Measurements from ENCODE around the gene PNLIPRP1.

PNLIPRP1 gene

GRCh38 chr10:116599991-116600390 lies 9.2 kb downstream of the PNLIPRP1 start:
- no peak for DNase-seq (ENCODE audit: low read depth)

- no peak for DNase-seq (ENCODE audit: low read depth)
Measured at GRCh38 chr10:116602648-116603400, 12.1 kb downstream of the PNLIPRP1 start.

GRCh38 chr10:116606061-116606483 lies 15.3 kb downstream of the PNLIPRP1 start:
- DNase-seq (ENCODE audit: low read depth): no peak

- DNase-seq (ENCODE audit: low read depth): no peak
Measured at GRCh38 chr10:116607336-116607735, 16.6 kb downstream of the PNLIPRP1 start.

- no peak for DNase-seq (ENCODE audit: low read depth)
Measured at GRCh38 chr10:116608686-116609594, 18.2 kb downstream of the PNLIPRP1 start.

- DNase-seq (ENCODE audit: low read depth): no peak
Measured at GRCh38 chr10:116610443-116611152, 19.8 kb downstream of the PNLIPRP1 start.

GRCh38 chr10:116611153-116611545 lies 20.4 kb downstream of the PNLIPRP1 start:
- DNase-seq (ENCODE audit: low read depth): no peak

- no peak for DNase-seq (ENCODE audit: low read depth)
Measured at GRCh38 chr10:116612107-116612769, 21.5 kb downstream of the PNLIPRP1 start.

GRCh38 chr10:116613471-116613870 lies 22.7 kb downstream of the PNLIPRP1 start:
- DNase-seq (ENCODE audit: low read depth): no peak

- no peak for DNase-seq (ENCODE audit: low read depth)
Measured at GRCh38 chr10:116614796-116615195, 24.0 kb downstream of the PNLIPRP1 start.

- DNase-seq (ENCODE audit: low read depth): no peak
Measured at GRCh38 chr10:116615199-116615776, 24.5 kb downstream of the PNLIPRP1 start.

- no peak for DNase-seq (ENCODE audit: low read depth)
Measured at GRCh38 chr10:116620423-116621400, 30.0 kb downstream of the PNLIPRP1 start, which contains the start of gene PNLIPRP2. TSS of gene PNLIPRP2 (plus strand) at chr10:116620953.

- DNase-seq (ENCODE audit: low read depth): no peak
Measured at GRCh38 chr10:116621476-116621875, 30.7 kb downstream of the PNLIPRP1 start.

GRCh38 chr10:116621934-116622655 lies 31.3 kb downstream of the PNLIPRP1 start:
- no peak for DNase-seq (ENCODE audit: low read depth)

- DNase-seq (ENCODE audit: low read depth): no peak
Measured at GRCh38 chr10:116625845-116626244, 35.1 kb downstream of the PNLIPRP1 start.

GRCh38 chr10:116626815-116627214 lies 36.1 kb downstream of the PNLIPRP1 start:
- no peak for DNase-seq (ENCODE audit: low read depth)

- DNase-seq (ENCODE audit: low read depth): peak; percentile 20
Measured at GRCh38 chr10:116627386-116627933, 36.7 kb downstream of the PNLIPRP1 start.

- no peak for DNase-seq (ENCODE audit: low read depth)
Measured at GRCh38 chr10:116629340-116629739, 38.6 kb downstream of the PNLIPRP1 start.

GRCh38 chr10:116630020-116630419 lies 39.3 kb downstream of the PNLIPRP1 start:
- DNase-seq (ENCODE audit: low read depth): no peak
